ENCODE measurements around the gene TADA2B.

- TF ChIP-seq RAD21 (IDR thresholded peaks at IDR 0.05; ENCODE audit: low read length): no peak
- TF ChIP-seq BHLHE40 (IDR thresholded peaks at IDR 0.05; ENCODE audit: low read depth, low read length): no peak
These were observed 479 bp upstream of the TADA2B start for GRCh38 chr4:7042503-7043283.

All from IMR-90 (cell line).